Fibroblast of lung (primary cell): ENCODE results near the gene NOS1AP.

Experiments
- EZH2 ChIP-seq: IDR thresholded peaks from 2 replicates; pipeline ENCODE4 v1.5.1; 2012; ENCODE audit warnings: low read length, control low read depth, mild to moderate bottlenecking; ENCODE audit errors: missing control alignments
- TF ChIP-seq, protein P1 (sequence below), 2 donors: IDR thresholded peaks in 1 of 2; conservative IDR thresholded peaks in 1 of 2; 1 replicate in 1 of 2; 2 replicates in 1 of 2; pipeline ENCODE4 v1.5.1; 2011 to 2012; ENCODE audit warnings: low read length in 2 of 2, control low read depth in 1 of 2, inconsistent platforms in 1 of 2, low read depth in 1 of 2, mild to moderate bottlenecking in 1 of 2

DNA sequence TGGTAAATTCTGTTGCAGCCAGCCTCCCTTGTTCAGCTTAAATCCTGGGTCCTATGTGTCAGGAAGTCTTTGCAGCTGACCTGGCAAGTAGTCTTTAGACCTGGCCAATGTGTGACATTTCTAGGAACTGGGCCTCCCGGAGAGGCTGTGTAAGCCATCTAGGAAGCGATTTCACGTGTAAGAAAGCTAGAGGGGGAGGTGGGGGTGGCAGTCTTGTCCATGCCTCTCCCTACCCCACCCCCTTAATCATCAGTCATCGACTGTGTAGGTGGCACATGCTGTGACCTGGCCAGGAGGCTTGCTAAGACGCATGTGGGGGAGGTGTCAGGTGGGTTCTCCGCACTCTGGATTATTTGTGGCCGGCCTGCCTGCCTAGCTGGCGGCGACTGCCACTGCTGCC lies 320.5 kb downstream of the NOS1AP start:
- no peak for TF ChIP-seq EZH2
- TF ChIP-seq, protein P1, sequence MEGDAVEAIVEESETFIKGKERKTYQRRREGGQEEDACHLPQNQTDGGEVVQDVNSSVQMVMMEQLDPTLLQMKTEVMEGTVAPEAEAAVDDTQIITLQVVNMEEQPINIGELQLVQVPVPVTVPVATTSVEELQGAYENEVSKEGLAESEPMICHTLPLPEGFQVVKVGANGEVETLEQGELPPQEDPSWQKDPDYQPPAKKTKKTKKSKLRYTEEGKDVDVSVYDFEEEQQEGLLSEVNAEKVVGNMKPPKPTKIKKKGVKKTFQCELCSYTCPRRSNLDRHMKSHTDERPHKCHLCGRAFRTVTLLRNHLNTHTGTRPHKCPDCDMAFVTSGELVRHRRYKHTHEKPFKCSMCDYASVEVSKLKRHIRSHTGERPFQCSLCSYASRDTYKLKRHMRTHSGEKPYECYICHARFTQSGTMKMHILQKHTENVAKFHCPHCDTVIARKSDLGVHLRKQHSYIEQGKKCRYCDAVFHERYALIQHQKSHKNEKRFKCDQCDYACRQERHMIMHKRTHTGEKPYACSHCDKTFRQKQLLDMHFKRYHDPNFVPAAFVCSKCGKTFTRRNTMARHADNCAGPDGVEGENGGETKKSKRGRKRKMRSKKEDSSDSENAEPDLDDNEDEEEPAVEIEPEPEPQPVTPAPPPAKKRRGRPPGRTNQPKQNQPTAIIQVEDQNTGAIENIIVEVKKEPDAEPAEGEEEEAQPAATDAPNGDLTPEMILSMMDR (conservative IDR thresholded peaks at IDR 0.05 in 1 of 2, IDR thresholded peaks at IDR 0.05 in 1 of 2; ENCODE audit: low read depth in 1 of 2, low read length in 2 of 2), result no peak
